Suprapubic skin (tissue), 4 donors: Measurements from ENCODE around the gene CAMTA1. TPM values are rescaled to one million over a fixed set of nuclear protein-coding genes. Genes with fewer than 3 reads are reported as not detected.

Experiments
- DNase-seq, 2 donors: peaks; one replicate each; pipeline ENCODE4 v3.0.0-alpha.2; 2019; ENCODE audit warnings: low spot score in 2 of 2
- H3K27ac ChIP-seq: fragments of 200-600 bp; sonication (generic); one replicate; pipeline ENCODE4 v1.5.1; 2019
- H3K27me3 ChIP-seq: fragments of 200-600 bp; sonication (generic); one replicate; pipeline ENCODE4 v1.5.1; 2019
- H3K36me3 ChIP-seq: fragments of 200-600 bp; sonication (generic); one replicate; pipeline ENCODE4 v1.5.1; 2019
- H3K4me1 ChIP-seq: fragments of 200-600 bp; sonication (generic); one replicate; pipeline ENCODE4 v1.5.1; 2019
- H3K4me3 ChIP-seq: fragments of 200-600 bp; sonication (generic); one replicate; pipeline ENCODE4 v1.5.1; 2019; ENCODE audit warnings: mild to moderate bottlenecking
- H3K9me3 ChIP-seq: fragments of 200-600 bp; sonication (generic); one replicate; pipeline ENCODE4 v1.5.1; 2019
- CTCF ChIP-seq, 2 donors: fragments of 200-600 bp in 1 of 2; fragments of 450-650 bp in 1 of 2; sonication (generic) in 1 of 2; IDR thresholded peaks; one replicate each; pipeline ENCODE4 v1.5.1; 2016 to 2019; ENCODE audit warnings: antibody characterized with exemption in 2 of 2, mild to moderate bottlenecking in 1 of 2, moderate library complexity in 1 of 2
- EP300 ChIP-seq: sonication (generic); formaldehyde crosslinking; IDR thresholded peaks from one replicate; pipeline ENCODE4 v1.6.1; 2017; ENCODE audit warnings: antibody characterized with exemption
- POLR2A ChIP-seq, 2 donors: fragments of 450-650 bp; IDR thresholded peaks; one replicate each; pipeline ENCODE4 v1.6.1; 2017; ENCODE audit warnings: antibody characterized with exemption in 2 of 2, mild to moderate bottlenecking in 2 of 2, moderate library complexity in 2 of 2
- POLR2AphosphoS5 ChIP-seq, 3 donors: sonication (generic); formaldehyde crosslinking; IDR thresholded peaks; one replicate each; pipeline ENCODE4 v1.6.1; 2017; ENCODE audit warnings: antibody characterized with exemption in 3 of 3
- WGBS: methylation state at CpG from one replicate; pipeline ENCODE4 v1.1.5; 2018; 5-methylcytosine and 5-hydroxymethylcytosine counted together
- total RNA-seq, 4 donors: library from RNA; depleted of rRNA; stranded (reverse); fragments of >200 nt; gene quantifications; one replicate each; pipeline ENCODE4 v1.1.0, GENCODE V29; 2016

The CAMTA1 gene
- total RNA-seq, 4 donors from 2014 or later = 40.4 to 54.1 (median 46.6) TPM

GRCh38 chr1:7174980-7175906, 390.0 kb downstream of the CAMTA1 start:
- Histone ChIP-seq H3K4me3 (no peak overlapping the region), H3K27ac (no peak overlapping the region), H3K9me3 (no peaks in the 10 kb centered on the region), H3K27me3 (peaks cover 22% of the 10 kb centered on the region), H3K36me3 (no peaks in the 10 kb centered on the region), H3K4me1 (no peaks in the 10 kb centered on the region)
- DNase-seq = no peak
- TF ChIP-seq POLR2AphosphoS5 (IDR thresholded peaks at IDR 0.05) (no peak), CTCF (IDR thresholded peaks at IDR 0.05) (no peak), POLR2A (IDR thresholded peaks at IDR 0.05) (no peak), EP300 (no peak)
- 80% methylated on average over 11 of the region's 15 CpGs for WGBS

- WGBS = 91% methylated on average over 3 of the region's 3 CpGs
These were observed 391.8 kb downstream of the CAMTA1 start for GRCh38 chr1:7177021-7177420.

GRCh38 chr1:7177438-7178146, 392.3 kb downstream of the CAMTA1 start:
- TF ChIP-seq CTCF (IDR thresholded peaks at IDR 0.05) (no peak), EP300 (no peak), POLR2A (IDR thresholded peaks at IDR 0.05) (no peak), POLR2AphosphoS5 (IDR thresholded peaks at IDR 0.05) (no peak)
- peaks cover 5% of the 10 kb centered on the region for H3K9me3 ChIP-seq
- peaks cover 16% of the 10 kb centered on the region for H3K27me3 ChIP-seq
- 69% methylated on average over 9 of the region's 9 CpGs for WGBS
- no peak overlapping the region for H3K27ac ChIP-seq
- H3K4me3 ChIP-seq = no peak overlapping the region
- no peaks in the 10 kb centered on the region for H3K4me1 ChIP-seq
- H3K36me3 ChIP-seq = no peaks in the 10 kb centered on the region
- DNase-seq = no peak

More at GRCh38 chr1:7177021-7177420, 391.8 kb downstream of the CAMTA1 start:
- peaks cover 21% of the 10 kb centered on the region for H3K27me3 ChIP-seq
- H3K4me1 ChIP-seq = no peaks in the 10 kb centered on the region
- TF ChIP-seq CTCF (IDR thresholded peaks at IDR 0.05) (no peak), POLR2AphosphoS5 (IDR thresholded peaks at IDR 0.05) (no peak), POLR2A (IDR thresholded peaks at IDR 0.05) (no peak), EP300 (no peak)
- peaks cover 5% of the 10 kb centered on the region for H3K9me3 ChIP-seq
- no peak overlapping the region for H3K27ac ChIP-seq
- DNase-seq = no peak
- no peak overlapping the region for H3K4me3 ChIP-seq
- H3K36me3 ChIP-seq = no peaks in the 10 kb centered on the region

- no peak overlapping the region for H3K27ac ChIP-seq
- no peak for DNase-seq
- 63% methylated on average over 4 of the region's 4 CpGs for WGBS
- peaks cover 14% of the 10 kb centered on the region for H3K27me3 ChIP-seq
- TF ChIP-seq EP300 (no peak), CTCF (IDR thresholded peaks at IDR 0.05) (no peak), POLR2AphosphoS5 (IDR thresholded peaks at IDR 0.05) (no peak), POLR2A (IDR thresholded peaks at IDR 0.05) (no peak)
- no peaks in the 10 kb centered on the region for H3K36me3 ChIP-seq
- H3K4me1 ChIP-seq = no peaks in the 10 kb centered on the region
- H3K9me3 ChIP-seq = peaks cover 5% of the 10 kb centered on the region
- no peak overlapping the region for H3K4me3 ChIP-seq
These were observed 393.1 kb downstream of the CAMTA1 start for GRCh38 chr1:7178336-7178735.

- Histone ChIP-seq H3K9me3 (peaks cover 5% of the 10 kb centered on the region), H3K4me3 (no peak overlapping the region), H3K4me1 (no peaks in the 10 kb centered on the region), H3K36me3 (no peaks in the 10 kb centered on the region), H3K27me3 (peaks cover 13% of the 10 kb centered on the region), H3K27ac (no peak overlapping the region)
- DNase-seq = no peak
- 63% methylated on average over 3 of the region's 3 CpGs for WGBS
- TF ChIP-seq POLR2A (IDR thresholded peaks at IDR 0.05) = no peak
These were observed 393.5 kb downstream of the CAMTA1 start for GRCh38 chr1:7178741-7179140.
